Upper lobe of left lung (tissue), 4 donors: Measurements from ENCODE around the gene SAMD4A.

Experiments
- POLR2AphosphoS5 ChIP-seq, 2 donors: sonication (generic); formaldehyde crosslinking; IDR thresholded peaks; one replicate each; pipeline ENCODE4 v1.5.1; 2017; ENCODE audit warnings: antibody characterized with exemption in 2 of 2
- TF ChIP-seq, protein P1 (sequence below), 6 experiments: fragments of 450-650 bp in 4 of 6; fragments of 200-600 bp in 2 of 6; sonication (generic) in 2 of 6; IDR thresholded peaks; one replicate each; pipeline ENCODE4 v1.5.1; 2016 to 2019; ENCODE audit warnings: antibody characterized with exemption in 6 of 6

DNA sequence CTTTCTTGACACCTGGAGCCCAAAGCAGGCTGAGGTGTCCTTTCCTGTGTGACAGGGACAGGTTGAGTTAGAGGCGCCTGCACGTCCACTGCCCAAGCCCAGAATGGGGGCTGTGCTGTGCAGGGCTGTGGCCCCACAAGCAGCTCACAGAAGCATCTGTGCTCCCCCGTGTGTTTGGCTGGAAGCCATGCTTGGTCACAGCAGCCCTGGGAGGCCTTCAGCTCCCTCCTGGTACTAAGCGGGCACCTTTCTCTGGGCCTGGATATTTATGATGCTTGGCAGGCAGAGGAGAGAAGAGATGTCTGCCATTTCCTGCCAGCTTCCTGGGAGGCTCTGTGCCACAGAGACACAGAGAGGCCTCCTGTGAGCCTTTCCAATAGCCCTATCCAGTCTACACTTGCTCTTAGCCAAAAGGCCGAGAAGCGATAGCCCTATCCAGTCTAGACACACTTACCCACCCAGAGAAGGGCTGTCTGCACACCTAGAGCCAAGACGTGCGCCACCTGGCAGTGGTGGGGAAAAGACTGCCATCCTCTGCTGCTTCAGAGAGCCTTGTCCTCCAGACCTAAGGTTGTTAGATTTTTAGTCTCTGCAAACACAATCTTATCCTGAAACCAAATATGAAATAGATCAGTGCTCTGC, 218.3 kb downstream of the SAMD4A start:
- no peak for TF ChIP-seq POLR2AphosphoS5 (IDR thresholded peaks at IDR 0.05)
- TF ChIP-seq, protein P1, sequence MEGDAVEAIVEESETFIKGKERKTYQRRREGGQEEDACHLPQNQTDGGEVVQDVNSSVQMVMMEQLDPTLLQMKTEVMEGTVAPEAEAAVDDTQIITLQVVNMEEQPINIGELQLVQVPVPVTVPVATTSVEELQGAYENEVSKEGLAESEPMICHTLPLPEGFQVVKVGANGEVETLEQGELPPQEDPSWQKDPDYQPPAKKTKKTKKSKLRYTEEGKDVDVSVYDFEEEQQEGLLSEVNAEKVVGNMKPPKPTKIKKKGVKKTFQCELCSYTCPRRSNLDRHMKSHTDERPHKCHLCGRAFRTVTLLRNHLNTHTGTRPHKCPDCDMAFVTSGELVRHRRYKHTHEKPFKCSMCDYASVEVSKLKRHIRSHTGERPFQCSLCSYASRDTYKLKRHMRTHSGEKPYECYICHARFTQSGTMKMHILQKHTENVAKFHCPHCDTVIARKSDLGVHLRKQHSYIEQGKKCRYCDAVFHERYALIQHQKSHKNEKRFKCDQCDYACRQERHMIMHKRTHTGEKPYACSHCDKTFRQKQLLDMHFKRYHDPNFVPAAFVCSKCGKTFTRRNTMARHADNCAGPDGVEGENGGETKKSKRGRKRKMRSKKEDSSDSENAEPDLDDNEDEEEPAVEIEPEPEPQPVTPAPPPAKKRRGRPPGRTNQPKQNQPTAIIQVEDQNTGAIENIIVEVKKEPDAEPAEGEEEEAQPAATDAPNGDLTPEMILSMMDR (IDR thresholded peaks at IDR 0.05): no peak
